Astrocyte (in vitro differentiated cells and primary cell): ENCODE data around the gene SHISA7. TPM values are rescaled to one million over a fixed set of nuclear protein-coding genes. Genes with fewer than 3 reads are reported as not detected.
"Not testable (repeated sequence)": the region's sequence is repeated elsewhere in the genome, so short reads cannot be mapped to it uniquely, and the experiment has no call there.

ENCODE experiments used
- DNase-seq: peaks from one replicate; pipeline ENCODE4 v3.0.0-alpha.2; 2010; ENCODE audit warnings: low read depth
- FAIRE-seq: peaks from 2 replicates; lab custom pipeline; 2011; peaks lifted over from hg19 to GRCh38; lab: Jason Lieb, UNC
- H2AFZ ChIP-seq: 2 replicates; pipeline ENCODE4 v1.6.0; 2012; ENCODE audit warnings: low read depth, low read length, inconsistent platforms
- H3K27ac ChIP-seq: 2 replicates; pipeline ENCODE4 v1.5.1; 2011; ENCODE audit warnings: low read depth, low read length, inconsistent platforms
- H3K27me3 ChIP-seq: 2 replicates; pipeline ENCODE4 v1.6.0; 2011; ENCODE audit warnings: low read length, inconsistent platforms; ENCODE audit not compliant: insufficient read depth
- H3K36me3 ChIP-seq: 2 replicates; pipeline ENCODE4 v1.5.1; 2011; ENCODE audit warnings: low read length, inconsistent platforms; ENCODE audit not compliant: insufficient read depth
- H3K4me1 ChIP-seq: 2 replicates; pipeline ENCODE4 v1.5.1; 2011; ENCODE audit warnings: low read length, inconsistent platforms; ENCODE audit not compliant: insufficient read depth
- H3K4me2 ChIP-seq: 2 replicates; pipeline ENCODE4 v1.6.0; 2012; ENCODE audit warnings: low read length, inconsistent platforms
- H3K4me3 ChIP-seq: 2 replicates; pipeline ENCODE4 v1.5.1; 2011; ENCODE audit warnings: low read depth, mild to moderate bottlenecking, low read length, inconsistent platforms; ENCODE audit not compliant: insufficient read depth
- H3K79me2 ChIP-seq: 2 replicates; pipeline ENCODE4 v1.6.0; 2012; ENCODE audit warnings: mild to moderate bottlenecking, low read length, inconsistent platforms; ENCODE audit not compliant: insufficient read depth
- H3K9ac ChIP-seq: 2 replicates; pipeline ENCODE4 v1.6.0; 2012; ENCODE audit warnings: mild to moderate bottlenecking, low read length, inconsistent platforms
- H3K9me3 ChIP-seq: 2 replicates; pipeline ENCODE4 v1.5.1; 2012; ENCODE audit warnings: low read depth, mild to moderate bottlenecking, low read length, inconsistent platforms; ENCODE audit not compliant: insufficient read depth
- H4K20me1 ChIP-seq: 2 replicates; pipeline ENCODE4 v1.6.0; 2012; ENCODE audit warnings: low read length, inconsistent platforms; ENCODE audit not compliant: insufficient read depth
- H3K27ac Mint-ChIP-seq: one replicate; pipeline ENCODE4 v1.8.0; 2021; ENCODE audit warnings: mild to moderate bottlenecking, mixed read lengths; ENCODE audit not compliant: unreplicated experiment
- H3K27me3 Mint-ChIP-seq: one replicate; pipeline ENCODE4 v1.8.0; 2021; ENCODE audit warnings: low read depth, mixed read lengths; ENCODE audit not compliant: unreplicated experiment
- H3K36me3 Mint-ChIP-seq: one replicate; pipeline ENCODE4 v1.8.0; 2021; ENCODE audit warnings: low read depth, mixed read lengths; ENCODE audit not compliant: unreplicated experiment
- H3K4me1 Mint-ChIP-seq: one replicate; pipeline ENCODE4 v1.8.0; 2021; ENCODE audit warnings: low read depth, mixed read lengths; ENCODE audit not compliant: unreplicated experiment
- H3K4me3 Mint-ChIP-seq: one replicate; pipeline ENCODE4 v1.8.0; 2021; ENCODE audit warnings: mild to moderate bottlenecking, moderate library complexity, mixed read lengths; ENCODE audit not compliant: unreplicated experiment
- H3K9me3 Mint-ChIP-seq: one replicate; pipeline ENCODE4 v1.8.0; 2021; ENCODE audit warnings: mild to moderate bottlenecking, mixed read lengths; ENCODE audit not compliant: unreplicated experiment
- CTCF ChIP-seq: IDR thresholded peaks from 2 replicates; pipeline ENCODE4 v1.5.1; 2011; ENCODE audit warnings: low read depth, mild to moderate bottlenecking, inconsistent platforms, low read length, moderate library complexity; ENCODE audit not compliant: insufficient read depth
- EZH2 ChIP-seq: IDR thresholded peaks from 2 replicates; pipeline ENCODE4 v1.6.1; 2012; ENCODE audit warnings: mild to moderate bottlenecking, low read length, inconsistent platforms; ENCODE audit not compliant: insufficient read depth
- total RNA-seq: library from RNA; stranded (reverse); gene quantifications from 2 replicates; pipeline ENCODE4 v1.2.1, GENCODE V29; 2021

Gene SHISA7
- total RNA-seq, 1 donor from 2014 or later = 0.09 TPM

DNA sequence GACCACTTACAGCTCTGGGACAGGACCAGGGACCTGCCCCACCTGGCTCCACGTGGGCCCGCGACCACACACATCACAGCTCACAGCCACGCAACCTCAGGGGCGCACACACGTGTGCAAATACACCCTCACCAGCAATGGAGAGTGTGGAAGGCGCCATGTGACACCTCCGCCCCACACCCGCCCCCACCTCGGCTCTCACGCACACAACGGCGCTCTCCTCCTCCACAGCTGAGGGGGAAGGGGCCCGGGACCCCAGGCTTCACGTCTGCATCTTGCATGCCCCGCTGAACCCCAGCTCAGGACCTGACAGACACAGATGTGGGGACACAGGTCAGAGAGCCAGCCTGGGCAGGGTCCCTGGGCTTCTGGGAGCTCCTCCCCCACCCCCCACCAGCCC is 6.4 kb upstream of the SHISA7 start:
- H2AFZ ChIP-seq = no peak overlapping the region
- peaks cover 15% of the 10 kb centered on the region for H4K20me1 ChIP-seq
- H3K4me3 Mint-ChIP-seq = no peak overlapping the region
- no peak overlapping the region for H3K27ac Mint-ChIP-seq
- peaks cover 32% of the 10 kb centered on the region for H3K27me3 ChIP-seq
- H3K4me2 ChIP-seq = no peak overlapping the region
- H3K4me1 ChIP-seq = no peaks in the 10 kb centered on the region
- no peak for DNase-seq
- H3K4me3 ChIP-seq = no peak overlapping the region
- H3K9ac ChIP-seq = no peak overlapping the region
- no peaks in the 10 kb centered on the region for H3K4me1 Mint-ChIP-seq
- H3K27ac ChIP-seq = no peak overlapping the region
- H3K27me3 Mint-ChIP-seq = peaks cover 35% of the 10 kb centered on the region
- no peaks in the 10 kb centered on the region for H3K9me3 ChIP-seq
- TF ChIP-seq CTCF = no peak
- TF ChIP-seq EZH2 = no peak
- peaks cover 2% of the 10 kb centered on the region for H3K36me3 Mint-ChIP-seq
- H3K36me3 ChIP-seq = no peaks in the 10 kb centered on the region
- no peak for FAIRE-seq
- H3K9me3 Mint-ChIP-seq = peaks cover 3% of the 10 kb centered on the region
- H3K79me2 ChIP-seq = no peaks in the 10 kb centered on the region

DNA sequence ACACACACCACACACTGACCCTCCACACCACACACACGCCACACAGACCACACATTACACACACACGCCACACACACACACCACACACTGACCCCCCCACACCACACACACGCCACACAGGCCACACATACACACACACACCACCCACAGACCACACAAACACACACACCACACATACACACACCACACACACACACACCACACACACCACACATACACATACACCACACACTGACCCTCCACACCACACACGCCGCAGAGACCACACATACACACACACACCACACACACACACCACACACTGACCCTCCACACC is 5.0 kb upstream of the SHISA7 start:
- not testable (repeated sequence) for H3K27ac ChIP-seq, H3K4me2 ChIP-seq, H2AFZ ChIP-seq, H3K4me1 ChIP-seq, H3K4me1 Mint-ChIP-seq, H3K9ac ChIP-seq, H3K9me3 Mint-ChIP-seq, H3K36me3 ChIP-seq, H4K20me1 ChIP-seq, H3K36me3 Mint-ChIP-seq, H3K9me3 ChIP-seq, H3K79me2 ChIP-seq, H3K27ac Mint-ChIP-seq, DNase-seq, FAIRE-seq, H3K4me3 ChIP-seq, H3K4me3 Mint-ChIP-seq
- H3K27me3 ChIP-seq = peaks cover 44% of the 10 kb centered on the region
- peaks cover 44% of the 10 kb centered on the region for H3K27me3 Mint-ChIP-seq

- Histone ChIP-seq H3K9me3 (no peaks in the 10 kb centered on the region), H2AFZ (no peak overlapping the region), H3K9ac (no peak overlapping the region), H3K27ac (no peak overlapping the region), H3K4me1 (no peaks in the 10 kb centered on the region), H3K4me3 (no peak overlapping the region), H3K36me3 (no peaks in the 10 kb centered on the region), H4K20me1 (no peaks in the 10 kb centered on the region), H3K27me3 (peaks cover 44% of the 10 kb centered on the region), H3K4me2 (no peak overlapping the region), H3K79me2 (no peaks in the 10 kb centered on the region)
- no peak overlapping the region for H3K4me3 Mint-ChIP-seq
- DNase-seq (no peak), FAIRE-seq (no peak)
- H3K36me3 Mint-ChIP-seq = no peaks in the 10 kb centered on the region
- H3K9me3 Mint-ChIP-seq = no peaks in the 10 kb centered on the region
- H3K27me3 Mint-ChIP-seq = peaks cover 48% of the 10 kb centered on the region
- TF ChIP-seq EZH2 (no peak), CTCF (no peak)
- H3K27ac Mint-ChIP-seq = no peak overlapping the region
- no peaks in the 10 kb centered on the region for H3K4me1 Mint-ChIP-seq
These were observed 4.5 kb upstream of the SHISA7 start for GRCh38 chr19:55447421-55448174.
